ENCODE measurements around the gene ETV5. TPM values are rescaled to one million over a fixed set of nuclear protein-coding genes. Genes with fewer than 3 reads are reported as not detected.

Gene ETV5
- total RNA-seq, 1 experiment from 2014 or later: 52.6 TPM

DNA sequence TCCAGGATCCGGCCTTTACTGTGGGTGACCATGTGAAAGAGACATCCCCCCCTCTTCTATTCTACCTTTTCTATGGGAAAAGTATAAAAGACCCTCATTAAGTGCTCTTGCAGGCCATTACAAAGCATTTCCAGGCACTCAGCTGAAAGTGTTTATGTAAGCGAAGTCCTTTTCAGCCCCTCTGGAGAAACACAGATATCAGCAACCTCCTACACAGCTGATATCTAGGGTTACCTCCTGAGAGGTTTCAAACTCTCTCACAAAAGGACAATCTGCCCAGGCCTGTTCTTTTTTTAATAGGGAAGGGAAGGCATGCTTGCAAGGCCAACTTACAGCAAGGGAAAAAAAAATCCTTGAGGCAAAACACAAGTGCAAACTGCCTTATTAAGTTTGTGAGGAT lies 12.6 kb downstream of the ETV5 start:
- no peak for DNase-seq (ENCODE audit: low read depth)

DNA sequence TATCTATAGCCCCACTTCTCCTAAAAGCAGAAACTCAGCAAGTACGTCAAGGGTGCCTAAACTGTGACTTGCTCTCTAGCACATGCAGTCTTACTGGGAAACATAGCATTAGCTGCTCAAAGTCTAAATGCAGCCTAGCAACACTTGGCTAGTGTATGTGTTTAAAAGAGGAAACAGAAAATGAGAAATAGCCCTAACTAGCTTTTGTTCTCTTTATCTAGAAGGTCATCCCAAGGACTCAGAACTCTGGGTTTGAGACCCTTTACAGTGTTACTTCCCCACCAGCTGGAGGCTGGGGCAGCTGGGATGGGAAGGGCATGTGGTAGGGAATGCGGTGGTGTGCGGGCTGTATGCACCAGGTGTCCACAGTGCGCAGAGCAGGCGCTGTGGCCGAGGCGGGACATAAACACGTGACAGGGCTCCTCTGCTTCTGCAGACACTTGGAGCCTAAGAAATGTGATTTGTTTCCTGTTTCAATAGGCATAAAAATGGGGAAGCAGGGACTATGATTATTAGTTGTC lies 13.3 kb downstream of the ETV5 start:
- DNase-seq (ENCODE audit: low read depth): no peak

DNA sequence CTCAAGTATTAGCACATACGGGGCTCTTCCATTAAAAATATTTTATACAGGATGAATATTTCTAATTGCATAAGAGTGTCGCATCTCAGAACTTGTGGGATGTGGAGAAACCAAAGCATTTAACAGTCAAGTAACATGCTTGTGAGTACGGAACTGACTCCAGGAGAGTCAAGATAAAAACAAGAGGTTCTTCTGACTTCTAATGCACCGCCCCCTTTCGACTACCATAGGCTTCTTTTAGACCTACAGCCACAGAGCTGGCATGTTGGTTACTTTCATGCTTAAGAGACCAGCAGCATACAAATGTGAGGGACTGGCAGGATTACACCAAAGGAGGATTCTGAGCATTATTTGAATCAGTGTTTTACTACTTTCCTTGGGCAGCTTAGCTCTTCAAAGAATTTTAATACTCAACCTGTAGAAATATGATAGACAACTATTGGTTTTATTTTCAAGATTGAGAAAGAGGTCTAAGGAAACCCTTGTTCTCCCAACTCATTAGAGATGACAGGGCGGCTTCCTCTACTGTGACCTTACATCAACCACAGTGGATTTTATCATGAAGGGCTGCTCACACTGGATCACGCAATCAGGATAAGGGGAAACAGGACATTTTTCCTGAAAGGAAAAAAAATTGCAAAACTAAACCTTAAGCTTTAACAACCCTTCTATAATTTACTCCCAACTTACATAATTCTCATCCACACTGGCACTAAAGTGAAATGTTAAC lies 14.0 kb downstream of the ETV5 start:
- DNase-seq (ENCODE audit: low read depth): no peak

DNA sequence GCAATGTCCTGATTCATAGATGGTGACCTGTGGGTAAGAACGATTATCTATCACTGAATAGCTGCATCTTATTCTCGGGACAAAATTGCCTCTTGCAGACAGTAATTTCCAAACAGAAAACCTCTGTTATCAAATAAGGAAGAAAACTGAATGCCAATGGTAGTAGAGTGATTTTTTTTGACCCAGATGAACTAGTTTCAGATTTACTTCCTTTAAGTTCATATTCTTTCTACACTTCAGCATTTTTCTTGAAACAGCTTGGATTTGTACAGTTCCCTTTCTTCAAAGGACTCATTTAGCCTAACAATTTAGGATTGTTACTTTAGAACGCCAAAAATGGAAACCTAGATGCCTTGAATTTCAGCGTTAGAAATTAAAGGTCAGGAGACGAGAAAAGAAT lies 14.6 kb downstream of the ETV5 start:
- DNase-seq (ENCODE audit: low read depth): no peak

DNA sequence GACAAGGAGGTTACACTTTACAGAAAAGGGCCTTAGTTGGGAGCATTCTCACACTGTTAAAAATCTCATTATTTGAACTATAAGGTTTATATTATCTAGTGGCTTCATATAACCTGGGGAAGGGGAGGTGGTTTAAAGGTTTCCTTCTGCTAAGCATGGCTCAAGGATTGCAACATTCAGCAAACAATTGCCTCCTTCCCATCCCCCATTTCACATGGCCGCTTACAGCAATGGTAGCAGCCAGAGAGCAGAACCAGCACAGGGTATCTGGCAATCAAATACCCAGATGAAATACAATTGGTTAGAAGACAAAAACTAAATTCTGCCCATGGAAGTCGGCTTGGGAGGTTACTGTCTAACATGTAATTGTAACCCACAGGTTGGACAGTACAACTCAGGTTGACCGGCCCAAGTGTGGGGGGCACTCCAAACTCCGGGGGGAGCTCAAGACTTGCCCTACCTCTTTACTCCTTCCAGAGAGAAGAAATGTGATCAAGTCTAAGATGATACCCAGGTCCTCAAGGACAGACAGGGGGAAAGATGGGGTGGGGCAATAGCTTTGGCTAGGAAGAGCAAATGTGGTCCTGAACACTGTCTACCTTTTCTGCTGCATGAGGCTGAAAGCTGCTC lies 15.5 kb downstream of the ETV5 start:
- DNase-seq (ENCODE audit: low read depth): no peak

DNA sequence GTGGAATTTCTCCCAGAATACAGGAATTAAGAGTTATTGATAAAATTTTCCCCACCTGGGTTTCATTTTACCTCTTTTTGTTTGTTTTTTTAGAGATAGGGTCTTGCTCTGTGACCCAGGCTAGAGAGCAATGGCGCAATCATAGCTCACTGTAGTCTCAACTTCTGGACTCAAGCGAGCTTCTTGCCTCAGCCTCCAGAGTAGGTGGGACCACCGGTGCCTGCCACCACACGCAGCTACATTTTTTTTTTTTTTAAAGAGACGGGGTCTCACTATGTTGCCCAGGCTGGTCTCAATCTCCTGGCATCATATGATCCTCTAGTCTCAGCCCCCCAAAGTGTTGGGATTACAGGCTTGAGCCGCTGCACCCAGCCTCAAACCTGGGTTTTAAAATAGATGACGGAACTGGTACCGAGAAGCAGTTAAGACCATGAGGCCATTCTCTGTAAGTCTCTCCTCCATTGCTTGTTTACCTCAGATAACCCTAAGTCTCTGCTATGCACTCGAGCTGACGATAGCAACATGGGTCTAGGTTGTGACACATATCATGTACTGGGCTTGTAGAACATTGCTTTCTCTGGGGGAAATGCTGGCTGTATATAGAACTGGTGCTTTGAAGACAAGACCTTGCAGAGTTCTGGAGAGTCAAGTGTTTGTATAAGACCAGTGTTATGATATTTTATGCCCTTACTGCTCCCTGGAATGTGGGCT lies 16.4 kb downstream of the ETV5 start:
- DNase-seq (ENCODE audit: low read depth): no peak

DNA sequence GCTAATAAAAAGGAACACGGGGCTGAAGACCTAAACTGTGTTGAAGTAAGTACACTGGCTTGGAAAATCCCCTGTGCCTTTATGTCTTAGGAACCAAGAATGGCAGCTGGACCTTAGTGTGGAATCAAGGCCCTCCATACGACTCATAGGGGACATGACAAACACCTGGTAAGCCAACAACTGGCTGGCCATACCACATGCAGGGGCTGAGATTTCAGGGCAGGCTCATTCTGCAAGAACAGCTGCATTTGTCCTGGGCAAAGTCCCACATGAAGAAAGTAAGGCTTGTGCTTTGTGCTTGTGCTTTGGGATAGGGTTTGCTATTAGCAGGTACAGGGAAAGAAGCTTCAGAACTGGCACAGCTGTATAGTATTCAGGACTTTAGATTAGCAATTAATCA lies 18.0 kb downstream of the ETV5 start:
- no peak for DNase-seq (ENCODE audit: low read depth)

DNA sequence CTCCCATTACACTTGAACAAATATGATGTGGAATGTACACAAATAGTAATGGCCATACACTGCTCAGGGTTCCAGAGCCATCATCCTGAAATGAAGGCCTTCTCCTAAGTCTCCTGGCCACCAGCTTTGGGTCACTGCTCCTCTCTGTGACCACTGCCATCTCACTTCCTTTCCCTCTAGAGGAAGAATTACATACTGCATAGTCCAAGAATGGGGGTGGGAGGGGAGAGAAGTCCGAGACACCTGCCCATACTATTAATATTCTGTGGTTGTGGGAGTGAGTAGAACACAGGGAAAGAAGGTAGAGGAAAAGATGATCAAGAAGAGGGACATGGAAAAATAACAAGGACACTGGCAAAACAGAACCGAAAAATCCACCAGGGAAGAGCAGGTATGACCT lies 20.6 kb downstream of the ETV5 start:
- DNase-seq (ENCODE audit: low read depth): no peak

DNA sequence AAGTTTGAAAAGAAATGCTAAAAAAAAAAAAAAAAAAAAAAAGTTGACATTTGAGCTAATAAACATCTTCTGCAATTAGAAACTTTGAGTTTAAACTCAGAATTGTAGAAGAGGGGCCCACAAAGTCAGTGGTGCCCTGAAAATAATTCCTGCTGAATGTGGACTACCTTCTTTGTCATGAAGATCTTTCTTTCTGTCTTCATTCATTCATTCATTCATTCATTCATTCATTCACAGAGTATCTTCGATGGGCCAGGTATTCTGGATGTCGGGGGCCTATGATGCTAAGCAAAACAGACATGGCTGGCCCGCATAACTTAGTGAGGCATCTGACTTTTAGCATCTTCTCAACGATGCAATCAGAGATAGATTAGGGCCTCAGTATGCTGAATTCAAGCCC lies 24.6 kb downstream of the ETV5 start:
- no peak for DNase-seq (ENCODE audit: low read depth)

DNA sequence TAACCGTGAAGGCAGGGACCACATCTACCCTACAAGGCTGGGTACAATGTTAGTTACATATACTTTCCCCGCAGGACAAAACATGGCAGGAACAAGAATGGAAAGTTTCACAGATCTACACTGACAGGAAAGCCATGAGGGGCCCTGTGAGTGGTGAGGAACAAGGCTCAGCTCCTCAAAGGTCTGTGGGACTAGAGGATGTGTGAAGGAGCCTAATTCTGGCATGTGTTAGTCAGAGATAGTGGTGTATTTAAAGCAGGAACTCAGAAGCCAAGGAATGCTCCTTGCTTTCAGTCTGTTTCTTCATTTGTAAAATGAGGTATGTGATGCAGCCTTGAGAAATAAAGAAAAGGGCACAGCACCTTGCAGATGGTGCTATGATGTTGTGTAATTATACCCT lies 25.1 kb downstream of the ETV5 start:
- no peak for DNase-seq (ENCODE audit: low read depth)

DNA sequence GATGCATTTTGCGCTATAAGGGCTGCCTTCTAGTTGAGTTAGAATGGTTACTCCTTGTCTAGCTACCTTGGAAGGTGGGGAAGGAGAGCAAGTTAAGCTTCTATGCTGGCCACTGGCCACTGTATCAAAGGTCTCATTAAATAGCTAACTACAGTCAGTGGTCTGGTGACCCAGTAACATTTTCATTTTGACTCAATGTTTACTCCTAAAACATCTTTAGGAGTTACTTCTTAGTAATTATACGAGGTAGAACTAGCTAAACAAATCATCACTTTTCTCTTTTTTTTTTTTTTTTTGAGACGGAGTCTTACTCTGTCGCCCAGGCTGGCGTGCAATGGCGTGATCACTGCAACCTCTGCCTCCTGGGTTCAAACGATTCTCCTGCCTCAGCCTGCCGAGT lies 26.7 kb downstream of the ETV5 start:
- DNase-seq (ENCODE audit: low read depth): no peak

DNA sequence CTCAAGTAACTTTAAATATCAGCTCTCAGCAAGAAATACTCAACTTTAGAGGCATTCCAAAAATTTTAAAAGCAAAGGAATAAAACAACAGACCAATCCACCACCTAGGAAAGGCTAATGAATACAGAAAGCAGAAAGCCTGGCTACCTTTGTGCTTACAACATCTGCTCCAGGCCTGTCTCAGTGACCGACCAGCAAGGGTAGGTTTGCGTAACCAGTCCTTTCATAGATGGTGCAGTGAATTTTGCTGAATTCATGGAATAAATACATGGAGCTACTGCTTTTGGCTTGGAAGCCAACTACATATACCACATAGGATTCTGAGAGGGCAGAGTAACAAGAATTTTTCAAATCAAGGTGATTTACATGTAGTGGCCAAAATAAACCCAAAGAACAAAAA lies 27.2 kb downstream of the ETV5 start:
- no peak for DNase-seq (ENCODE audit: low read depth)

DNA sequence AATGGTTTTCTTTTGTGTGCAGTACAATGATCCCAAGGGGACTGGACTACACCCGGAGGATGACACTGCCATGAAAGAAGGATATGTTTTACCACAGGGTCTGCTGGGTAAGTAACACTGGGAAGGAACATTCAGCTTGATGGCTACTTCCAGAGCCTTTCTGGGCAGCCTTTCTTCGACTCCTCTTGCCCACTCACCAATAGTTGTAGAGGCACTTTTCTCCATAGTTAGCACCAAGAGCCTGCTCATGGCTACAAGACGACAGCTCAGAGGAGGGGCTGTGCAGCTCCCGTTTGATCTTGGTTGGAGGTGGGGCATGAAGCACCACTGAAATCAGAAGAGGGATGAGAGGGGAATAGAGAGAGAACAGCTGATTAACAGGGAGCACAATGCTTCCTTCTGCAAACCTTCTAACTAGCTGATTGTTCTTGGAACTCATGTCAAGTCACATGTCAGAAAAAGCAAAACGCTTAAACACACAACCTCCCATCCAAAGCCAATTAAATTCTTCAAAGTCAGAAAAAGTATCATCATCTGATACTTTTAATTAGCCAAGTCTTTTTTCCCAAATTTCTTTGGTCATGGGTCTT lies 27.9 kb downstream of the ETV5 start:
- no peak for DNase-seq (ENCODE audit: low read depth)

DNA sequence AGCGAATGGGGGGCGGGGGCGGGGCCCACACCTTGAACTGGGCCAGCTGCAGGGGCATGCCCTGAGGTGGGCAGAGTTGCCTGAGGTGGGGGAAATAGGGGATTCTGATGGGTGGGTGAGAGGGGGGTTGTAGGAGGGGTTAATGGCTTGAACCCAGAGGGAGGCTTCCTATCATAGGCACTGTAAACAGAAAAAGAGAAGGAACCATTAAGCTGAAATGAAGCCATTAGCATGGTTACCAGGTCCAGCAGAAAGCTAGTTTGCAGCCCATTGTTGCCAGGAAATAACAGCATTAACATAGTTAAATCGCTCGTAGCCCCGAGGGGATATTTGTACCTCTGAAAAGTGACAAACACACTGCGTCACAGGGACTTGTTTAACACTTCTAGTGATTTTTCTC lies 29.0 kb downstream of the ETV5 start:
- DNase-seq (ENCODE audit: low read depth): no peak

DNA sequence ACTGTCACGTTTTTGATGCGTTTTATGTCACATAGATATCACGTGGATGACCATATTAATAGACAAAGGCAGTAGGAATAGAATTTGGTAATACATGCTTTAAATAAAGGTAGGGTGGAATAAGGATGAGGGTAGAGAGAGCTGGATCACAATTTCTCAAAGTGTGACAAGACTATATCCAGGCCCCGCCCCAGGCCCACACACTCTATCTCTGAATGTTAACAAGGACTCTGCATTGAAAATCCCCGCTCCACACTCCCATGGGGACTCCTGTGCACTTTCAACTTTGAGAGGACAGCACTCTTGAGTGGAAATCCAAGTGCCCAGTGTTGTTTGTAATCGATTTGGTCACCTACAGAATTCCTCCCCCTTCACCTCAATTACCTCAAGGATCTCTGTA lies 31.4 kb downstream of the ETV5 start:
- DNase-seq (ENCODE audit: low read depth): no peak

DNA sequence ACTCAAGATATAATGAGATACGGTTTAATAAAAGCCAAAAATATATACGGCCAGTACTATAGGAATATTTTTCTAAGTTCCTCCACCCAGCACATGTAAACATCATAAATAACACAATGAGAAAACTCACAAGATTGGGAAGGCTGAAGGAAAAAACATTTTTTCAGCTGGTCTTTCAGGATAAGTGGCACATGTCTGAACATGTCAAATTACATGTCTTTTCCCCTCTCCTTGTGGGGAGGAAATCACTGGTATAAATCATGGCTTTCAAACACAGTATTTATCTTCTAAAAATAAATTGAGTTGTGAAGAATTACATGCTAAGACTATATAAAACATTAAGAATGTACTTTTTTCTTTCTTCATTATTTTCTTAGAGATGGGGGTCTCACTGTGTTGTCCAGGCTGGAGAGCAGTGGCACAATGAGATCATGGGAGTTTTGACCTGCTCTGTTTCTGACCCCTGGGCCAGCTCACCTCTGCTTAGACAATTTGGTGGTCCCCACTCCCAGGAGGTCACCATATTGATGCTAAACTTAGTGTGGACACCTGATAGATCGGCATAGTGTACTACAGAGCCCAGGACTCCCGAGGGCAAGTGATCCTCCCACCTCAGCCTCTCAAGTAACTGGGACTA lies 32.8 kb downstream of the ETV5 start:
- no peak for DNase-seq (ENCODE audit: low read depth)

DNA sequence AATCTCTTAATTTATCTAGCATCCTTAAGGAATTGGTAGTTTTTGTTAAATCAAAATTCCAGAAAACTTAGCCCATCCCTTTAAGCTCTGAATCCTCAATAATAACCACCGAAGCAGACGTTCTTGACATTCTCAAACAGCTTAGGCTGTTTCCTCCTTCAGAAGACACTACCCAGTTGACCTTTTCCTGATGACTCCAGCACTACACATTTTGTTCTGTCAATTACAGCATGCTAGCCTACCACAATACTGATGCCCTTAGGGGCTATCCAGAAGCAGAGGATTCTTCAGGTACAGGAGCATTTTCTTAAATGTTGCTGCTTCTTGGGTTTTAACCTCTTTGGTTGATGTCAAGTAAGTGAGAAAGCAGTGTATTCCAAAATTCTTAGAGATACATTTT lies 33.4 kb downstream of the ETV5 start:
- DNase-seq (ENCODE audit: low read depth): no peak

DNA sequence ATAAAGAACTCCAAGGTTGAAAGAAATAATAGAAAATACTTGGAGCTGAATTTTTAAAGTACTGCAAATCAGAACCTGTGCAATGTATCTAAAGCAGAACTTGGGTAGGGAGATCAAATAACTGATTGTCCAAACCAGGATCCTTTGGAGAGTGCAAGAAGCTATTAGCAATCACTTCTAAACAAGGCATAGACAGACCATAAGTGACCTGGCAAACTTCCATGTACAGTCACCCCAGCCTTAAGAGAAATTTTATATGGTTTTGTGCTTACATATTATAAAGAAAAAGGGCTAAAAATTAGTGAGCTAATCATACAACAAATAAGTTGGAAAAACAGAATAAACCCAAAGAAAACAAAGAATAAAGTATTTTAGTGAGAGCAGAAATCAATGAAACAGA lies 35.2 kb downstream of the ETV5 start:
- peak; percentile 9 for DNase-seq (ENCODE audit: low read depth)

DNA sequence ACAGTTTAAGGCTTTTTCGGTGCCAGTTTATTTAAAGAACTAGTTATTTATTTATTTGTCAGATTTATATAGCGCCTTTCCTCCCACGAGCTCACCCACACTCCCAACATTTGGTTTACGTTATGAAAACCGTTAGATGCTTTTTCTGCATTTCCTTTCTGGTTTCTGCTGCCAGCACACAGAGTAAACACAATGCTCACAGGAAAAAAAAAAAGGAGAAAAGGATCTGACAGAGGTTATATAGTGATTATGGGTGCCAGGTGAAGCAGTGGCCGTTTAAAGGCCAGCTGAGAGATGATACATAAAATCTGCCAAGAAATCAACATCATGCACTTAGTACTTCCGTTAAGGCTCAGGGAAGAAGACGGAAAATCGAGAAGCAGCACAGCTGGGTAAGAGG lies 37.9 kb downstream of the ETV5 start:
- no peak for DNase-seq (ENCODE audit: low read depth)

DNA sequence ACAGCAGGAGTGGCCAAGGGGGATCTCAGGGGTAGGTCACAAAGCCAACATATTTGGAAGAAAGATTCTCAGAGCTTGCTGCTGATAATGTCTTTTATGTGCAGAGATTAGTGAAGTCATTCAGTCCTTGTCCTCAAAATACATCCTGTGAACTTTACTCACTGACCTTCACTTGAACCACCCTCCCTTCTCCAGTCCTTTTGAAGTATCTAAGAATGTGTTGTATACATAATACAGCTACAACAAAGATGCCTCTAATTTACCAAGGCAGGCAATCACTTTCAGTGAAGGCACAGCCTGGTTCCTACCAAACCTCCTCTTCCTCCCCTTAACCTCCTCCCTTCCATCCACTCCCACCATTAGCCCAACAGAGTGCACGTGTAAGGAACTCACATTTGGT lies 38.3 kb downstream of the ETV5 start:
- no peak for DNase-seq (ENCODE audit: low read depth)

DNA sequence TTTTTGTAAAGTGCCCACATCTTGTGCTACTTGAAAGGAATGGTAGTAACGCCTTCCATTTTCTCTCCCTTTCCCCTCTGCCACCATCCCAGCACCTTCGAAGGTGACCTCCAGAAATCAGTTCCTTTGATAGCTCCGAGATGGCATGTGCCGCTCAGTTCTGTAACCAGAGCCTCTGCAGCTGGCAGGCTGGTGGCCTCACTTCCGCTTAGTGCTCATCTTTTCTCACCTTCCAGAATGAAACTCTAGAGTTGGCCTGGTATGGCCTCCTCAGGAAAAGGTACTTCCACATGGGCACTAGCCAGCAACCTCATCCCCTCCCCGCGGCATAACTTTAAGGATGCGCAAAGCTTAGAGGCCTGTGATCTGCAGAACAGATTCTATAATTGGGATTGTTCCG lies 38.8 kb downstream of the ETV5 start:
- DNase-seq (ENCODE audit: low read depth): no peak

DNA sequence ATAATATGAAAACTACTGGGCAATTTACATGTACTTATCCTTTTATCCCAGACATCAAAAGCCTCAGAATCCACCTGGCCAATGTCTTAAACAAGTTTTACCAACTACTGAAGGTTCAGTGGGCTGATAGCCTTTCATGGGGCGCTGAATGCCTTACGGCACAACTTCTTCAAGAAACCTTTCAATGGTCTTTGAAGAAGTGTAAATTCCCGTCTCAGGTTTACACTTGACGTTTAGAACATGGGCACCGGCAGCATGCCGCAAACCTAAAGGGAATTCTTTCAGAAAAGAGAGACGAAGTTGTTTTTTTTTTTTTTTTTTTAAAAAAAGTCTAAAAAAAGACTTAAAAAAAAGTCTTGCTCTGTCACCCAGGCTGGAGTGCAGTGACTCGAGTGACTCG lies 39.7 kb downstream of the ETV5 start:
- no peak for DNase-seq (ENCODE audit: low read depth)

Measured in M059J (cell line).